Endodermal cell (in vitro differentiated cells): ENCODE measurements around the gene CDH13. TPM values are rescaled to one million over a fixed set of nuclear protein-coding genes. Genes with fewer than 3 reads are reported as not detected.

Experiments used
- DNase-seq: peaks from one replicate; pipeline ENCODE4 v3.0.0-alpha.2; 2017
- H3K27ac ChIP-seq: 2 replicates; pipeline ENCODE4 v1.5.1; 2013; ENCODE audit warnings: mild to moderate bottlenecking, low read depth, low read length, moderate library complexity
- H3K27me3 ChIP-seq: 2 replicates; pipeline ENCODE4 v1.6.1; 2013; ENCODE audit warnings: mild to moderate bottlenecking, low read length, moderate library complexity; ENCODE audit not compliant: insufficient read depth, control insufficient read depth, poor library complexity, severe bottlenecking
- H3K36me3 ChIP-seq: 2 replicates; pipeline ENCODE4 v1.7.0; 2013; ENCODE audit warnings: mild to moderate bottlenecking, low read length, moderate library complexity; ENCODE audit not compliant: control insufficient read depth, insufficient read depth
- H3K4me1 ChIP-seq: one replicate; pipeline ENCODE4 v1.7.0; 2013; ENCODE audit warnings: low read length; ENCODE audit not compliant: control insufficient read depth, insufficient read depth
- H3K4me3 ChIP-seq: 2 replicates; pipeline ENCODE4 v1.5.1; 2013; ENCODE audit warnings: mild to moderate bottlenecking, low read length, moderate library complexity
- H3K9ac ChIP-seq: 2 replicates; pipeline ENCODE4 v1.6.1; 2013; ENCODE audit warnings: mild to moderate bottlenecking, low read length, moderate library complexity; ENCODE audit not compliant: poor library complexity, severe bottlenecking; ENCODE audit errors: extremely low read depth
- H3K9me3 ChIP-seq: 2 replicates; pipeline ENCODE4 v1.6.1; 2013; ENCODE audit warnings: mild to moderate bottlenecking, low read length, moderate library complexity; ENCODE audit not compliant: control insufficient read depth
- H3K27ac Mint-ChIP-seq: 2 replicates; pipeline ENCODE4 v1.8.0; 2020; ENCODE audit warnings: mixed read lengths
- H3K27me3 Mint-ChIP-seq: 2 replicates; pipeline ENCODE4 v1.8.0; 2021; ENCODE audit warnings: mild to moderate bottlenecking, mixed read lengths; ENCODE audit not compliant: insufficient read depth
- H3K36me3 Mint-ChIP-seq: 2 replicates; pipeline ENCODE4 v1.8.0; 2020; ENCODE audit warnings: low read depth, mixed read lengths
- H3K4me1 Mint-ChIP-seq: 2 replicates; pipeline ENCODE4 v1.8.0; 2020; ENCODE audit warnings: mixed read lengths
- H3K4me3 Mint-ChIP-seq: 2 replicates; pipeline ENCODE4 v1.8.0; 2020; ENCODE audit warnings: mild to moderate bottlenecking, moderate library complexity, mixed read lengths
- H3K9me3 Mint-ChIP-seq: 2 replicates; pipeline ENCODE4 v1.8.0; 2020; ENCODE audit warnings: mild to moderate bottlenecking, mixed read lengths
- WGBS, 2 experiments: methylation state at CpG; one replicate each; pipeline versions ENCODE4 v1.1.5 to v1.1.7; 2013; ENCODE audit warnings: missing lambda C conversion rate in 2 of 2, mixed read lengths in 1 of 2; ENCODE audit not compliant: insufficient coverage in 1 of 2, insufficient read length in 1 of 2; 5-methylcytosine and 5-hydroxymethylcytosine counted together
- total RNA-seq, 2 donors: library from RNA; stranded (reverse); fragmentation: NEBNext Ultra II Directional in 1 of 2; extraction: Animal tissue kit (Norgen Biotek cat#: 25700) in 1 of 2; gene quantifications; 2 replicates in 1 of 2; 3 replicates in 1 of 2; pipeline ENCODE4 v1.2.1, GENCODE V29; 2021
- TF ChIP-seq, protein P1 (sequence below): fragments of 200-600 bp; sonication (generic); conservative IDR thresholded peaks from 2 replicates; pipeline ENCODE4 v1.5.0; 2021; ENCODE audit warnings: antibody characterized with exemption, mild to moderate bottlenecking

Gene CDH13
- total RNA-seq, 2 donors from 2014 or later, result 0.86 to 1.8 TPM

DNA sequence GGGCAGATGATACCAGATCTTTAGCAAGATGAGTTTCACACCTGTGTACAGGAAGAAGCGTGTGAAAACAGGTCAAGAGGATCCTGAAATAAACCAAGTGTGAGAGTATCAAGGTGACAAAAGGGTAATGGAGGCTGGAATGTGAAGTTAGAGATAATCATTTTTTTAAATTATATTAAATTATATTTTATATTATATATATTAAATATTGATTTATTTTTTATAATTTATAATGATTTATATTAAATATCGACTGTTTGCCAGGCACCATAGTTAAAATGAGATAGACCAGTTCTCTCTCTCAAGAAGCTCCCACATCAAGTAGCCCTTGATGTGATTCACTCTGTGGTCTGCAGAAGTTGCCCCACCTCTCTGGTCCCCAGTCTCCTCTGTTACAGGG, 820.8 kb downstream of the CDH13 start:
- TF ChIP-seq, protein P1, sequence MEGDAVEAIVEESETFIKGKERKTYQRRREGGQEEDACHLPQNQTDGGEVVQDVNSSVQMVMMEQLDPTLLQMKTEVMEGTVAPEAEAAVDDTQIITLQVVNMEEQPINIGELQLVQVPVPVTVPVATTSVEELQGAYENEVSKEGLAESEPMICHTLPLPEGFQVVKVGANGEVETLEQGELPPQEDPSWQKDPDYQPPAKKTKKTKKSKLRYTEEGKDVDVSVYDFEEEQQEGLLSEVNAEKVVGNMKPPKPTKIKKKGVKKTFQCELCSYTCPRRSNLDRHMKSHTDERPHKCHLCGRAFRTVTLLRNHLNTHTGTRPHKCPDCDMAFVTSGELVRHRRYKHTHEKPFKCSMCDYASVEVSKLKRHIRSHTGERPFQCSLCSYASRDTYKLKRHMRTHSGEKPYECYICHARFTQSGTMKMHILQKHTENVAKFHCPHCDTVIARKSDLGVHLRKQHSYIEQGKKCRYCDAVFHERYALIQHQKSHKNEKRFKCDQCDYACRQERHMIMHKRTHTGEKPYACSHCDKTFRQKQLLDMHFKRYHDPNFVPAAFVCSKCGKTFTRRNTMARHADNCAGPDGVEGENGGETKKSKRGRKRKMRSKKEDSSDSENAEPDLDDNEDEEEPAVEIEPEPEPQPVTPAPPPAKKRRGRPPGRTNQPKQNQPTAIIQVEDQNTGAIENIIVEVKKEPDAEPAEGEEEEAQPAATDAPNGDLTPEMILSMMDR, result no peak
- Histone ChIP-seq H3K4me3 (no peak overlapping the region), H3K9ac (no peak overlapping the region), H3K27ac (no peak overlapping the region), H3K27me3 (no peaks in the 10 kb centered on the region), H3K4me1 (no peaks in the 10 kb centered on the region), H3K9me3 (no peaks in the 10 kb centered on the region), H3K36me3 (no peaks in the 10 kb centered on the region)
- Mint-ChIP-seq H3K36me3 (no peaks in the 10 kb centered on the region), H3K9me3 (no peaks in the 10 kb centered on the region), H3K27ac (no peak overlapping the region), H3K4me1 (peaks cover 4% of the 10 kb centered on the region), H3K27me3 (peaks cover 3% of the 10 kb centered on the region), H3K4me3 (no peak overlapping the region)
- DNase-seq, result no peak
- 50 to 72% methylated on average over 1 to 2 of the region's 2 CpGs for WGBS, 2 experiments

DNA sequence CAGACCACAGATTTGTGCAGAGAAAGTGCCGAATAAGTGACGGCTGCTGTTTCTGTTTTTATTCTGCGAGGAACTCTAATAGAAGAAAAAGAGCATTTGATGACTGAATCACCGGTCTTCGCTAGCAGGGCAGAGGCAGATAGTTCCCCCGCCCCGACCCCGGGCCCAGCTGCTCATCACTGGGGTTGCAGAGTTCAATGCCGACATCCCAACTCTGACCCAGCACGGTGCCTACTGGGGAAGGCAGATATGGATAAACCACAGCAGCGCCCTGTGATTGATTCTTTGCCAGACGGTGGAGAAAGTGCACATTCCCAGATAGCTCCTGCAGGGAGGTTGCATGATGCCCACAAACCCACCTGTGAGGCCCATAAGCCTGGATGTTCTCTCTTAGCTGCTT, 823.1 kb downstream of the CDH13 start:
- H3K9me3 Mint-ChIP-seq, result no peaks in the 10 kb centered on the region

DNA sequence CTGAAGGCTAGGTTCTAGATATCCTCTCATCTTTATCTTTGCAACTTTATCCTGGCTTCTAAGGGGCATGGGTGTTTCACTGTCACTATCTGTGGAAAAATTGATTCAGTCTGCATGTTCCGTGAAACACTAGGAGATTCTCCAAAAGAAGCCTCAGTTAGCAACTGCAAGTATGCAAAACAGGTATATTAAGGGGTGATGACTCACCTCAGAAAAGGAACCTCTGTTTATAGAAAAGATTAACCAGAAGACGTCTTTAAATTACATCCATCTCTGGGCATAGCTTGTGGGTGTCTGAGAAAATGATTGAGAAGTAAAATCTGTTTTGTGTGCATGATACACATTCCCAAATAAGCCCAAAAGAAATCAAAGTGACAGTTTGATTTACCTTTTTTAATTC, 827.2 kb downstream of the CDH13 start:
- Histone ChIP-seq H3K9ac (no peak overlapping the region), H3K4me1 (no peaks in the 10 kb centered on the region), H3K36me3 (no peaks in the 10 kb centered on the region), H3K27me3 (no peaks in the 10 kb centered on the region), H3K9me3 (no peaks in the 10 kb centered on the region), H3K27ac (no peak overlapping the region), H3K4me3 (no peak overlapping the region)
- 80 to 89% methylated on average over 1 to 2 of the region's 2 CpGs for WGBS, 2 experiments
- no peaks in the 10 kb centered on the region for H3K9me3 Mint-ChIP-seq
- H3K36me3 Mint-ChIP-seq, result no peaks in the 10 kb centered on the region
- DNase-seq, result no peak
- no peaks in the 10 kb centered on the region for H3K4me1 Mint-ChIP-seq
- no peak overlapping the region for H3K4me3 Mint-ChIP-seq
- H3K27ac Mint-ChIP-seq, result no peak overlapping the region
- peaks cover 4% of the 10 kb centered on the region for H3K27me3 Mint-ChIP-seq
- TF ChIP-seq, protein P1, result no peak

More for the DNA sequence above, 823.1 kb downstream of the CDH13 start:
- DNase-seq, result no peak
- Histone ChIP-seq H3K36me3 (no peaks in the 10 kb centered on the region), H3K4me3 (no peak overlapping the region), H3K9ac (no peak overlapping the region), H3K27ac (no peak overlapping the region), H3K4me1 (no peaks in the 10 kb centered on the region), H3K27me3 (no peaks in the 10 kb centered on the region), H3K9me3 (no peaks in the 10 kb centered on the region)
- 93 to 94% methylated on average over 10 to 12 of the region's 12 CpGs for whole genome bisulfite sequencing, 2 experiments
- Mint-ChIP-seq H3K4me1 (peaks cover 4% of the 10 kb centered on the region), H3K27ac (no peak overlapping the region), H3K36me3 (no peaks in the 10 kb centered on the region), H3K27me3 (no peaks in the 10 kb centered on the region), H3K4me3 (no peak overlapping the region)
- TF ChIP-seq, protein P1, result no peak
